CD4-positive, alpha-beta memory T cell (primary cell): ENCODE data around the gene DCPS. TPM values are rescaled to one million over a fixed set of nuclear protein-coding genes. Genes with fewer than 3 reads are reported as not detected.
A peak's percentile ranks its signal among the peaks of the same experiment; 100 is the strongest.

Experiments
- CTCF ChIA-PET: fragments of 350-600 bp; sonication (Branson Sonifier 250); formaldehyde crosslinking; loops from one replicate; lab custom pipeline; 2021; ENCODE audit warnings: inconsistent platforms; ENCODE audit not compliant: partially characterized antibody; lab: Charles Lee
- POLR2A ChIA-PET: fragments of 350-600 bp; sonication (Branson Sonifier 250); formaldehyde crosslinking; loops from one replicate; lab custom pipeline; 2021; ENCODE audit not compliant: partially characterized antibody; lab: Charles Lee
- DNase-seq, 5 donors: peaks; one replicate each; pipeline versions ENCODE4 v3.0.0 to v3.0.0-alpha.2; 2020 to 2022; ENCODE audit warnings: mixed read lengths in 1 of 5
- H3K27ac ChIP-seq: one replicate; pipeline ENCODE4 v1.7.0; 2013; ENCODE audit warnings: low read depth, low read length
- H3K27me3 ChIP-seq: 2 replicates; pipeline ENCODE4 v1.7.0; 2013; ENCODE audit warnings: mild to moderate bottlenecking, low read length, moderate library complexity; ENCODE audit not compliant: insufficient read depth
- H3K36me3 ChIP-seq: 2 replicates; pipeline ENCODE4 v1.7.0; 2013; ENCODE audit warnings: mild to moderate bottlenecking, low read length, moderate library complexity; ENCODE audit not compliant: insufficient read depth
- H3K4me1 ChIP-seq: 2 replicates; pipeline ENCODE4 v1.7.0; 2013; ENCODE audit warnings: mild to moderate bottlenecking, low read length, moderate library complexity; ENCODE audit not compliant: insufficient read depth
- H3K4me3 ChIP-seq, 2 donors: one replicate each; pipeline ENCODE4 v1.7.0; 2013; ENCODE audit warnings: low read length in 2 of 2, mild to moderate bottlenecking in 1 of 2
- H3K9me3 ChIP-seq, 2 donors: one replicate each; pipeline ENCODE4 v1.7.0; 2013; ENCODE audit warnings: low read length in 2 of 2, control low read depth in 1 of 2; ENCODE audit not compliant: control insufficient read depth in 1 of 2
- H3K27ac Mint-ChIP-seq, 7 donors: one replicate each; pipeline ENCODE4 v1.8.0; 2020 to 2021; ENCODE audit warnings: mixed read lengths in 7 of 7, mild to moderate bottlenecking in 6 of 7, inconsistent platforms in 3 of 7, moderate library complexity in 3 of 7
- H3K27me3 Mint-ChIP-seq, 2 donors: one replicate each; pipeline ENCODE4 v1.8.0; 2020 to 2021; ENCODE audit warnings: mixed read lengths in 2 of 2
- H3K36me3 Mint-ChIP-seq, 2 donors: one replicate each; pipeline ENCODE4 v1.8.0; 2020 to 2021; ENCODE audit warnings: mixed read lengths in 2 of 2, inconsistent platforms in 1 of 2, mild to moderate bottlenecking in 1 of 2
- H3K4me1 Mint-ChIP-seq, 4 donors: one replicate each; pipeline ENCODE4 v1.8.0; 2020 to 2021; ENCODE audit warnings: mixed read lengths in 4 of 4, mild to moderate bottlenecking in 1 of 4
- H3K4me3 Mint-ChIP-seq, 8 donors: one replicate each; pipeline ENCODE4 v1.8.0; 2020 to 2021; ENCODE audit warnings: mixed read lengths in 8 of 8, mild to moderate bottlenecking in 7 of 8, moderate library complexity in 6 of 8, inconsistent platforms in 3 of 8
- H3K9me3 Mint-ChIP-seq, 8 donors: one replicate each; pipeline ENCODE4 v1.8.0; 2020 to 2021; ENCODE audit warnings: mixed read lengths in 8 of 8, mild to moderate bottlenecking in 5 of 8, inconsistent platforms in 3 of 8, moderate library complexity in 1 of 8
- intact Hi-C: fragments of 100-400 bp; cut with micrococcal nuclease; formaldehyde crosslinking; loops from one replicate; pipeline ENCODE4 v1.15.1; 2023
- polyA plus RNA-seq, 2 donors: library from polyadenylated mRNA; unstranded; fragments of 300-500 nt; fragmentation: Illumina TruSeq; gene quantifications; one replicate each; pipeline ENCODE4 v1.2.3, GENCODE V29; 2021
- total RNA-seq, 2 experiments: library from RNA; stranded (reverse); gene quantifications; one replicate each; pipeline ENCODE4 v1.2.3, GENCODE V29; 2021

Gene DCPS
- total and polyA plus RNA-seq, 4 experiments from 2014 or later, result 20.2 to 48.0 (median 30.7) TPM

DNA sequence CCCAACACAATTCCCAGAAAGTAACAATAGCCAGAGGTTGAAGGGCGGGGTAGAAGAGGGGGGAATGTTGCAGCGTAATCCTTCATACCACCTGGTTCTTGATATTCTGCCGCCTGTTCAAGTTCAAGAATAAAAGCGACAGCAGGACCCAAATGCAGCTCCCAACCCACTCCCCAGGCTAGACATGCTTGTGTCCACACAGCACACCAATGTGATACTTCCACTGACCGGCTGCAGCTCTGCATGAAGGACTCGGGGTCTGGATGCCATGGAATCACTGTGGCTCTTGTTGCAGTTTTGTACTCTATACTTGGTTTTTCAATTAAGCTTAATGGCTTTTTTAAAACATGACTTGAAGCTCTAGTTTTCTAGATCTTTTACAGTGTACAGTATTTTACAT lies 41.6 kb upstream of the DCPS start:
- Mint-ChIP-seq H3K4me1 (peaks cover 4 to 7% (median 6%) of the 10 kb centered on the region in 4 donors), H3K27ac (peak overlapping the region in 2 of 7 donors; percentile 44 to 83), H3K9me3 (no peaks in the 10 kb centered on the region), H3K4me3 (no peak overlapping the region), H3K36me3 (peaks cover 51 to 72% of the 10 kb centered on the region in 2 donors), H3K27me3 (no peaks in the 10 kb centered on the region)
- intact Hi-C loops, result loop anchor here (10.0 kb wide), 2 partner anchors 667 to 697 kb away; partner anchors contain the start of genes EI24 and STT3A
- H3K4me1 ChIP-seq, result peaks cover 7% of the 10 kb centered on the region
- peaks cover 52% of the 10 kb centered on the region for H3K36me3 ChIP-seq
- no peak for DNase-seq
- ChIA-PET POLR2A (interaction anchor here (0.8 to 2.4 kb wide), 3 partner anchors 8 to 51 kb away, joined by 3 to 7 read pairs (median 4); partner anchors contain the start of genes FAM118B, RPUSD4 and TIRAP), CTCF (interaction anchor here (0.6 kb wide), 1 partner anchor 48 kb away, joined by 3 read pairs; no protein-coding TSS in a partner anchor)
- no peak overlapping the region for H3K27ac ChIP-seq
- H3K4me3 ChIP-seq, result no peak overlapping the region
- no peaks in the 10 kb centered on the region for H3K27me3 ChIP-seq
- H3K9me3 ChIP-seq, result no peaks in the 10 kb centered on the region

DNA sequence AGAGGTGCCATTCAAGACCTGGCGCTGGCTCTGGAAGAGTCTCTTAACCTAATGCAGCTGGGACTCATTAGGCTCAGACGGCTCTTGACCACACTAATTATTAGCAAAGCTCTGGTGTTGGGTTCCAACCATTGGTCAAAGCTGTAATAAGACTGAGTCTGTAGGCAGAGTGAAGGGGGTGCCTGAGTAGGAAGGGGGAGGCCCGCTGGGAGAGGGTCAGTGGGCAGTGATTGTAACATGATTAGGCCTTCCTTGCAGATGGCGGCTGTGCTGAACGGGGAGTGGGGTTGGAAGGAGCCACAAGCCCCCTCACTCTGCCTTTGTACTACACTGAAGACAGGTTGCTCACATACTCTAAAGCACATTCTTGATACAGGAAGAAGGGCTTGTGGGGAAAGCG lies 40.4 kb upstream of the DCPS start:
- no peaks in the 10 kb centered on the region for H3K27me3 Mint-ChIP-seq
- H3K9me3 ChIP-seq, result no peaks in the 10 kb centered on the region
- H3K36me3 Mint-ChIP-seq, result peaks cover 56 to 82% of the 10 kb centered on the region in 2 donors
- ChIA-PET CTCF (no interaction called here), POLR2A (interaction anchor here (0.9 to 2.4 kb wide), 3 partner anchors 10 to 52 kb away, joined by 3 to 7 read pairs (median 4); partner anchors contain the start of genes DCPS, FAM118B and RPUSD4)
- intact Hi-C loops, result loop anchor here (10.0 kb wide), 2 partner anchors 669 to 699 kb away; partner anchors contain the start of genes EI24 and STT3A
- peaks cover 55% of the 10 kb centered on the region for H3K36me3 ChIP-seq
- H3K9me3 Mint-ChIP-seq, result no peaks in the 10 kb centered on the region
- peaks cover 12 to 19% (median 14%) of the 10 kb centered on the region in 4 donors for H3K4me1 Mint-ChIP-seq
- H3K4me3 Mint-ChIP-seq, result peak overlapping the region in 1 of 8 donors; percentile 35
- H3K27ac Mint-ChIP-seq, result peak overlapping the region in 1 of 7 donors; percentile 73
- no peak overlapping the region for H3K4me3 ChIP-seq
- H3K27me3 ChIP-seq, result no peaks in the 10 kb centered on the region
- no peak overlapping the region for H3K27ac ChIP-seq
- DNase-seq, result no peak
- H3K4me1 ChIP-seq, result peaks cover 17% of the 10 kb centered on the region

DNA sequence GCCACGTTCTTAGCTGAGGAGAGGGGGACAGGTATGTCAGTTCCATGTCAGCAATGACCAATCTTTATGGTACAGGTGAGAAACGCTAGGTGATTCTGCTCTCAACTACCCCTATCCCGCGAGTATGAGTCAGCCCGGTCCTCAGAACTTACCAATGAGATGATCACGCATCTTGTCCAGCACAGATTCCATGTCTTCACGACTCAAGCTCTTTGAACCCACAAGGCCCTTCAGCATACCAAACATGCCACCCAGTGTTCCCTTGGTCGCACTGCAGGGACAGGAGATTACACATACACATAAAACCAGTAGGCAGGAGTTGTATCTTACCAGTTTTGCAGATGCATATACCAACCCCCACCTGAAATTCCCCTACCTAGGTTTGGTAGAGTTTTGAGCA lies 38.0 kb upstream of the DCPS start:
- Histone ChIP-seq H3K4me3 (no peak overlapping the region), H3K27ac (no peak overlapping the region), H3K9me3 (no peaks in the 10 kb centered on the region), H3K4me1 (peaks cover 26% of the 10 kb centered on the region), H3K36me3 (peaks cover 55% of the 10 kb centered on the region), H3K27me3 (no peaks in the 10 kb centered on the region)
- H3K27me3 Mint-ChIP-seq, result no peaks in the 10 kb centered on the region
- H3K9me3 Mint-ChIP-seq, result no peaks in the 10 kb centered on the region
- ChIA-PET POLR2A (interaction anchor here (1.4 kb wide), 1 partner anchor 17 kb away, joined by 8 read pairs; the partner anchor contains the start of gene TIRAP), CTCF (interaction anchor here (1.3 kb wide), 1 partner anchor 45 kb away, joined by 3 read pairs; no protein-coding TSS in a partner anchor)
- no peak for DNase-seq
- peaks cover 18 to 41% (median 23%) of the 10 kb centered on the region in 4 donors for H3K4me1 Mint-ChIP-seq
- peaks cover 56 to 80% of the 10 kb centered on the region in 2 donors for H3K36me3 Mint-ChIP-seq
- peak overlapping the region in 6 of 7 donors; percentile 8 to 94 (median 57) for H3K27ac Mint-ChIP-seq
- H3K4me3 Mint-ChIP-seq, result peak overlapping the region in 2 of 8 donors; percentile 46 to 51
- intact Hi-C loops, result loop anchor here (10.0 kb wide), 2 partner anchors 671 to 701 kb away; partner anchors contain the start of genes EI24 and STT3A

GRCh38 chr11:126267650-126268049 lies 36.2 kb upstream of the DCPS start:
- H3K4me1 ChIP-seq, result peaks cover 26% of the 10 kb centered on the region
- Mint-ChIP-seq H3K27me3 (no peaks in the 10 kb centered on the region), H3K9me3 (no peaks in the 10 kb centered on the region), H3K27ac (peak overlapping the region; percentile 94 to 99 (median 99)), H3K4me1 (peaks cover 19 to 43% (median 24%) of the 10 kb centered on the region in 4 donors), H3K4me3 (peak overlapping the region; percentile 95 to 99 (median 96)), H3K36me3 (peaks cover 52 to 66% of the 10 kb centered on the region in 2 donors)
- H3K9me3 ChIP-seq, result no peaks in the 10 kb centered on the region
- H3K4me3 ChIP-seq, result peak overlapping the region; percentile 84 to 96
- H3K27me3 ChIP-seq, result no peaks in the 10 kb centered on the region
- ChIA-PET CTCF (interaction anchor here (1.1 kb wide), 1 partner anchor 16 kb away, joined by 3 read pairs; no protein-coding TSS in a partner anchor), POLR2A (interaction anchor here (1.3 to 6.1 kb wide), 8 partner anchors 15 to 675 kb away, joined by 3 to 101 read pairs (median 5); partner anchors contain the start of genes CDON, DCPS, FAM118B and RPUSD4)
- peak overlapping the region; percentile 83 for H3K27ac ChIP-seq
- intact Hi-C loops, result loop anchor here (10.0 kb wide), 2 partner anchors 673 to 703 kb away; partner anchors contain the start of genes EI24 and STT3A
- no peak for DNase-seq
- peaks cover 47% of the 10 kb centered on the region for H3K36me3 ChIP-seq

GRCh38 chr11:126268361-126268707 lies 35.5 kb upstream of the DCPS start:
- Histone ChIP-seq H3K27ac (peak overlapping the region; percentile 83), H3K9me3 (no peaks in the 10 kb centered on the region), H3K27me3 (no peaks in the 10 kb centered on the region), H3K36me3 (peaks cover 42% of the 10 kb centered on the region), H3K4me3 (peak overlapping the region; percentile 84 to 96), H3K4me1 (peaks cover 26% of the 10 kb centered on the region)
- intact Hi-C loops, result loop anchor here (10.0 kb wide), 2 partner anchors 674 to 704 kb away; partner anchors contain the start of genes EI24 and STT3A
- Mint-ChIP-seq H3K36me3 (peaks cover 49 to 64% of the 10 kb centered on the region in 2 donors), H3K9me3 (no peaks in the 10 kb centered on the region), H3K27me3 (no peaks in the 10 kb centered on the region), H3K4me1 (peaks cover 19 to 43% (median 24%) of the 10 kb centered on the region in 4 donors), H3K27ac (peak overlapping the region; percentile 94 to 99 (median 99)), H3K4me3 (peak overlapping the region; percentile 95 to 99 (median 96))
- CTCF ChIA-PET, result interaction anchor here (1.1 kb wide), 1 partner anchor 15 kb away, joined by 3 read pairs; no protein-coding TSS in a partner anchor
- peak in 1 of 5 donors; percentile 14 for DNase-seq
- POLR2A ChIA-PET, result interaction anchor here (0.9 to 6.1 kb wide), 15 partner anchors 10 to 698 kb away, joined by 3 to 101 read pairs (median 4); partner anchors contain the start of genes CDON, DCPS, EI24 and FAM118B

GRCh38 chr11:126268708-126269579 lies 34.9 kb upstream of the DCPS start, which contains the start of the genes FOXRED1 and SRPRA:
Gene FOXRED1, plus strand, starts transcription at chr11:126269154. Its CDS starts 53 bp downstream, at chr11:126269207.
Gene SRPRA, minus strand, starts transcription at chr11:126268895. Its CDS starts 91 bp downstream, at chr11:126268804.
- Histone ChIP-seq H3K4me1 (peaks cover 26% of the 10 kb centered on the region), H3K27ac (peak within 1 kb of the TSS; percentile 83), H3K4me3 (peak within 1 kb of the TSS; percentile 84 to 96), H3K9me3 (no peaks in the 10 kb centered on the region), H3K36me3 (peaks cover 36% of the 10 kb centered on the region), H3K27me3 (no peaks in the 10 kb centered on the region)
- DNase-seq, result peak; percentile 100
- POLR2A ChIA-PET, result interaction anchor here (0.9 to 6.1 kb wide), 16 partner anchors 10 to 699 kb away, joined by 3 to 101 read pairs (median 4); partner anchors contain the start of genes CDON, DCPS, EI24 and FAM118B
- Mint-ChIP-seq H3K27me3 (no peaks in the 10 kb centered on the region), H3K4me1 (peaks cover 19 to 43% (median 24%) of the 10 kb centered on the region in 4 donors), H3K27ac (peak within 1 kb of the TSS; percentile 94 to 99 (median 99)), H3K36me3 (peaks cover 49 to 59% of the 10 kb centered on the region in 2 donors), H3K9me3 (no peaks in the 10 kb centered on the region), H3K4me3 (peak within 1 kb of the TSS; percentile 95 to 99 (median 96))
- CTCF ChIA-PET, result interaction anchor here (1.1 to 1.8 kb wide), 3 partner anchors 13 to 212 kb away, joined by 3 to 8 read pairs (median 4); no protein-coding TSS in a partner anchor
- intact Hi-C loops, result loop anchor here (1.0 to 10.0 kb wide), 5 partner anchors 13 to 704 kb away; partner anchors contain the start of genes DCPS, EI24, FAM118B and RPUSD4
